ENCODE measurements around the gene MYBL2. TPM values are rescaled to one million over a fixed set of nuclear protein-coding genes. Genes with fewer than 3 reads are reported as not detected.
"Not testable (repeated sequence)": the region's sequence is repeated elsewhere in the genome, so short reads cannot be mapped to it uniquely, and the experiment has no call there.

MYBL2 gene
- 1.7 TPM for total RNA-seq

DNA sequence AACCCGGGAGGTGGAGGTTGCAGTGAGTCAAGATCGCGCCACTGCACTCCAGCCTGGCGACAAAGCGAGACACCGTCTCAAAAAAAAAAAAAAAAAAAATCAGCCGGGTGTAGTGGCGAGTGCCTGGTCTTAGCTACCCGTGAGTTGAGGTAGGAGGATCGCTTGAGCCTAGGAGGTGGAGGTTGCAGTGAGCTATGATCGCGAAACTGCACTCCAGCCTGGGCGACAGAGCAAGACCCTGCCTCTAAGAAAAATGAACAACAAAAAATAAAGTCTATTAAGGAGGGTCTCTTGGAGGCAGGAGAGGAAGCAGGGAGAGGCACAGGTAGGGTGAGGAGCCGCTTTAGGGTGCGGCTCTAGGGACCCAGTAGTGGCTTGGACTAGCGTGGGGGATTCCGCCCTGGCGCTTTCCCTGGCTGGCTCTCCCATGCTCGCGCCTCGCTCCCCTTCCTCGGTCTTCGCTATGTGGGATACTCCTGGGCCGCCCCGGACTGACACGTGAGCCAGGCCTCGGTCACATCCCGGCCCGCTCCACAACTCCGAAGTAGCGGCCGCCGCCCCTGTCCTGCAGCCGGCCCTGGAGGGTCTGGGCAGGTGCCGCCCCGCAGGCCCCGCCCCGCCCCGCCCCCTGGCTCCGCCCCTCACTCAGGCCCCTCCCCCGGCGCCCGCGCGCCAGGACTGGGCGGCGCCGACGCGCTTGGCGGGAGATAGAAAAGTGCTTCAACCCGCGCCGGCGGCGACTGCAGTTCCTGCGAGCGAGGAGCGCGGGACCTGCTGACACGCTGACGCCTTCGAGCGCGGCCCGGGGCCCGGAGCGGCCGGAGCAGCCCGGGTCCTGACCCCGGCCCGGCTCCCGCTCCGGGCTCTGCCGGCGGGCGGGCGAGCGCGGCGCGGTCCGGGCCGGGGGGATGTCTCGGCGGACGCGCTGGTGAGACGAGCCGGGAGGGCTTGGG is at the start of gene MYBL2:
TSS of gene MYBL2 (plus strand) at position 739 of the 953 bp plus-strand sequence. CDS start at position 909, 170 bp downstream.
- Histone ChIP-seq H3K4me3 (peak within 1 kb of the TSS; percentile 28 to 39), H3K36me3 (no peaks in the 10 kb centered on the region), H3K27ac (no peak within 1 kb of the TSS), H3K9me3 (no peaks in the 10 kb centered on the region), H3K27me3 (peaks cover 5% of the 10 kb centered on the region), H3K4me1 (peaks cover 8% of the 10 kb centered on the region)
- no peak for DNase-seq (ENCODE audit: extremely low spot score in 2 of 2)
- TF ChIP-seq POLR2AphosphoS5 (IDR thresholded peaks at IDR 0.05; ENCODE audit: insufficient read depth in 1 of 2, low read depth in 1 of 2) = no peak
- TF ChIP-seq, protein P1, sequence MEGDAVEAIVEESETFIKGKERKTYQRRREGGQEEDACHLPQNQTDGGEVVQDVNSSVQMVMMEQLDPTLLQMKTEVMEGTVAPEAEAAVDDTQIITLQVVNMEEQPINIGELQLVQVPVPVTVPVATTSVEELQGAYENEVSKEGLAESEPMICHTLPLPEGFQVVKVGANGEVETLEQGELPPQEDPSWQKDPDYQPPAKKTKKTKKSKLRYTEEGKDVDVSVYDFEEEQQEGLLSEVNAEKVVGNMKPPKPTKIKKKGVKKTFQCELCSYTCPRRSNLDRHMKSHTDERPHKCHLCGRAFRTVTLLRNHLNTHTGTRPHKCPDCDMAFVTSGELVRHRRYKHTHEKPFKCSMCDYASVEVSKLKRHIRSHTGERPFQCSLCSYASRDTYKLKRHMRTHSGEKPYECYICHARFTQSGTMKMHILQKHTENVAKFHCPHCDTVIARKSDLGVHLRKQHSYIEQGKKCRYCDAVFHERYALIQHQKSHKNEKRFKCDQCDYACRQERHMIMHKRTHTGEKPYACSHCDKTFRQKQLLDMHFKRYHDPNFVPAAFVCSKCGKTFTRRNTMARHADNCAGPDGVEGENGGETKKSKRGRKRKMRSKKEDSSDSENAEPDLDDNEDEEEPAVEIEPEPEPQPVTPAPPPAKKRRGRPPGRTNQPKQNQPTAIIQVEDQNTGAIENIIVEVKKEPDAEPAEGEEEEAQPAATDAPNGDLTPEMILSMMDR (IDR thresholded peaks at IDR 0.05) = no peak
- TF ChIP-seq POLR2A (IDR thresholded peaks at IDR 0.05) = no peak
- intact Hi-C loops (cut with DNase I) = no loop called here

DNA sequence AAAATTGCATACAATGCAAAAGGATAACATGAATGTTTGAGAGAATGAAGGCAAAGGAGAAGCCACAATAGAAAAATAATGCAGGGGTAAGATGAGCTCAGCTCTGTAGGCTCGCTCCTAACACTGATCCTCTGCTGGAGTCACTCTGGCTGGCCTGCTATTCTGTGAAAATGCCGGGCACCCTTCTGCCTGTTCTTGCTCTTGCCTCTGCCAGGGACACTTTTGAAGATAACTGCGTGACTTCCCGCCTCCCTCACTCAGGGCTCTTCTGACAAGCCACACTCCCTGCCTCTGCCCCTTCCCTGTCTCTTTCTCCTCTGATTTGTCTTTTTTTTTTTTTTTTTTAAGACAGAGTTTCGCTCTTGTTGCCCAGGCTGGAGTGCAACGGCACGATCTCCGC is 35.3 kb upstream of the MYBL2 start:
- TF ChIP-seq POLR2A (IDR thresholded peaks at IDR 0.05) = no peak
- no peak for TF ChIP-seq POLR2AphosphoS5 (IDR thresholded peaks at IDR 0.05; ENCODE audit: insufficient read depth in 1 of 2, low read depth in 1 of 2)
- TF ChIP-seq, protein P1 (IDR thresholded peaks at IDR 0.05) = no peak
- H3K4me1 ChIP-seq = no peaks in the 10 kb centered on the region
- no peak overlapping the region for H3K27ac ChIP-seq
- peaks cover 0 to 30% of the 10 kb centered on the region in 2 donors for H3K36me3 ChIP-seq
- no peaks in the 10 kb centered on the region for H3K27me3 ChIP-seq
- H3K4me3 ChIP-seq = no peak overlapping the region
- intact Hi-C loops (cut with DNase I) = no loop called here
- DNase-seq (ENCODE audit: extremely low spot score in 2 of 2) = no peak
- no peaks in the 10 kb centered on the region for H3K9me3 ChIP-seq

DNA sequence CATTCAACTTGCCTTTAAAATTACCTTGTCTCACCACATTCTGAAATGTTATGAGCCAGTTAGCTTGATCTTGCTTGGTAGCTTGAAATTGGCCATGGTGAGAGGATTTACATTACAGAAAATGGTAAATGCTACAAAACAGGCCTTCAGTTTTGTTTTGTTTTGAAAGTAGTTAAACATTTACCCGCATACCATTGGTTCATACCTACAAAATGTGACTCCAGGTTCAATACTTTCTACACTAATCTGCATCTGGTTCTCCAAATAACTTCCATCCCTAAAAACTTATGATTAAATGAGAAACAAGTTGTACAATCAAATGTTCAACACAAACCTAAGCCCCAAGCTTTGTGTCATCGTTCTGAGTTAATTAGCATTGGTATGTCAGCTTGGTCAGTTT is 30.5 kb upstream of the MYBL2 start:
- TF ChIP-seq POLR2AphosphoS5 (IDR thresholded peaks at IDR 0.05; ENCODE audit: insufficient read depth in 1 of 2, low read depth in 1 of 2) (no peak), POLR2A (IDR thresholded peaks at IDR 0.05) (no peak)
- TF ChIP-seq, protein P1 (IDR thresholded peaks at IDR 0.05) = no peak
- Histone ChIP-seq H3K27me3 (no peaks in the 10 kb centered on the region), H3K9me3 (no peaks in the 10 kb centered on the region), H3K4me3 (no peak overlapping the region), H3K36me3 (peaks cover 0 to 33% of the 10 kb centered on the region in 2 donors), H3K4me1 (no peaks in the 10 kb centered on the region), H3K27ac (no peak overlapping the region)
- intact Hi-C loops (cut with DNase I) = no loop called here
- no peak for DNase-seq (ENCODE audit: extremely low spot score in 2 of 2)

DNA sequence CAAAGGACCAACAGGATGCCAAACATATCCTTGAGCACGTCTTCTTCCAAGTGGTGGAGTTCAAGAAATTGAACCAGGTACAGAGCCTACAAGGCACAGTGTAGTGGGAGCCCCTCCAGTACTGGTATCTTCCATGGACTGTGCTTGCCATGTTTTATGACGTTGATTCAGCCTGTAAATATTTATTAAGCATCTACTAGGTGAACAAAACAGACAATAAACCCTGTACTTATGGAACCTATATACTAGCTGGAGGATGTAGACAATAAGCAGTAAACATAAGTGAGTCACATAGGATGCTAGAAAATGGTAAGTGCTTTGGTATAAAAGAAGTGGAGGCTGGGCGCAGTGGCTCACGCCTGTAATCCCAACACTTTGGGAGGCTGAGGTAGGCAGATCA is 24.4 kb upstream of the MYBL2 start:
- Histone ChIP-seq H3K9me3 (no peaks in the 10 kb centered on the region), H3K36me3 (peaks cover 0 to 58% of the 10 kb centered on the region in 2 donors), H3K27me3 (no peaks in the 10 kb centered on the region), H3K27ac (no peak overlapping the region), H3K4me1 (no peaks in the 10 kb centered on the region), H3K4me3 (no peak overlapping the region)
- TF ChIP-seq, protein P1 (IDR thresholded peaks at IDR 0.05) = no peak
- no peak for TF ChIP-seq POLR2AphosphoS5 (IDR thresholded peaks at IDR 0.05; ENCODE audit: insufficient read depth in 1 of 2, low read depth in 1 of 2)
- TF ChIP-seq POLR2A (IDR thresholded peaks at IDR 0.05) = no peak
- intact Hi-C loops (cut with DNase I) = no loop called here
- DNase-seq (ENCODE audit: extremely low spot score in 2 of 2) = no peak

DNA sequence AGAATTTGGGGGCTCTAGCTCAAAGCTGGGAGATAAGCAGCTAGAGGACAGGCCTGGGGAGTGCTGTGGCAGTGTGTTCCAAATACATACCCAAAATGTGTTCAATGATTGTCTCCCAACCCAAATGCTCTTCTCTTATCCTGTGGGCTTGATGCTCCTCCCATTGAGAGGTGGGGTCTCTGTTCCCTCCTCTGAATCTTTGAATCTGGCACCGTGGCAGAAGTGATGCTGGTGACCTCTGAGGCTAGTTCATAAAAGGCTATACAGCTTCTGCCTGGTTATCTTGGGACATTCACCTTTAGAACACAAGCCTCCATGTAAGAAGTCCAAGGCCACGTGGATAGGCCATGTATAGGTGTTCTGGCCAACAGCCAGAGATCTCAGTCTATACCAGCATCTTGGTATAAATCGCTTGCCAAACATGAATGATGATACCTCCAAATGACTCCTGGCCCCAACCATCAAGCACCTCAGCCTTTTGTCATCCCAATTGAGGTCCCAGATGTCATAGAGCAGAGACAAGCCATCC is 15.9 kb upstream of the MYBL2 start:
- Histone ChIP-seq H3K36me3 (peaks cover 0 to 14% of the 10 kb centered on the region in 2 donors), H3K4me3 (no peak overlapping the region), H3K4me1 (no peaks in the 10 kb centered on the region), H3K9me3 (no peaks in the 10 kb centered on the region), H3K27ac (no peak overlapping the region), H3K27me3 (no peaks in the 10 kb centered on the region)
- TF ChIP-seq POLR2A (IDR thresholded peaks at IDR 0.05) (no peak), POLR2AphosphoS5 (IDR thresholded peaks at IDR 0.05; ENCODE audit: insufficient read depth in 1 of 2, low read depth in 1 of 2) (no peak)
- TF ChIP-seq, protein P1 (IDR thresholded peaks at IDR 0.05) = no peak
- intact Hi-C loops (cut with DNase I) = no loop called here
- no peak for DNase-seq (ENCODE audit: extremely low spot score in 2 of 2)

DNA sequence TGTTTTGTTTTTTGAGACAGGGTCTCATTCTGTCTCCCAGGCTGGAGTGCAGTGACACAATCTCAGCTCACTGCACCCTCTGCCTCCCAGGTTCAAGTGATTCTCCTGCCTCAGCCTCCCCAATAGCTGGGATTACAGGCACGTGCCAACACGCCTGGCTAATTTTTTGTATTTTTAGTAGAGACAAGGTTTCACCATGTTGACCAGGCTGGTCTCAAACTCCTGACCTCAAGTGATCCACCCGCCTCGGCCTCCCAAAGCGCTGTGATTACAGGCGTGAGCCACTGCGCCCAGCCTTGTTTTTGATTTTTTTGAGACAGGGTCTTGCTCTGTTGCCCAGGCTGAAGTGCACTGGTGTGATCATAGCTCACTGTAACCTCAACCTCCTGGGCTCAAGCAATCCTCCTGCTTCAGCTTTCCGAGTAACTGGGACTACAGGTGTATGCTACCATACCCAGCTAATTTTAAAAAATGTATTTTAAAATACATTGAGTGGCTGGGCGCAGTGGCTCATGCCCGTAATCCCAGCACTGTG is 15.2 kb upstream of the MYBL2 start:
- H3K36me3 ChIP-seq; H3K27ac ChIP-seq; intact Hi-C loops (cut with DNase I); H3K4me3 ChIP-seq; H3K4me1 ChIP-seq; DNase-seq (ENCODE audit: extremely low spot score in 2 of 2); H3K9me3 ChIP-seq; H3K27me3 ChIP-seq: not testable (repeated sequence)
